ENCODE results near the gene PTPRC.

The PTPRC gene

DNA sequence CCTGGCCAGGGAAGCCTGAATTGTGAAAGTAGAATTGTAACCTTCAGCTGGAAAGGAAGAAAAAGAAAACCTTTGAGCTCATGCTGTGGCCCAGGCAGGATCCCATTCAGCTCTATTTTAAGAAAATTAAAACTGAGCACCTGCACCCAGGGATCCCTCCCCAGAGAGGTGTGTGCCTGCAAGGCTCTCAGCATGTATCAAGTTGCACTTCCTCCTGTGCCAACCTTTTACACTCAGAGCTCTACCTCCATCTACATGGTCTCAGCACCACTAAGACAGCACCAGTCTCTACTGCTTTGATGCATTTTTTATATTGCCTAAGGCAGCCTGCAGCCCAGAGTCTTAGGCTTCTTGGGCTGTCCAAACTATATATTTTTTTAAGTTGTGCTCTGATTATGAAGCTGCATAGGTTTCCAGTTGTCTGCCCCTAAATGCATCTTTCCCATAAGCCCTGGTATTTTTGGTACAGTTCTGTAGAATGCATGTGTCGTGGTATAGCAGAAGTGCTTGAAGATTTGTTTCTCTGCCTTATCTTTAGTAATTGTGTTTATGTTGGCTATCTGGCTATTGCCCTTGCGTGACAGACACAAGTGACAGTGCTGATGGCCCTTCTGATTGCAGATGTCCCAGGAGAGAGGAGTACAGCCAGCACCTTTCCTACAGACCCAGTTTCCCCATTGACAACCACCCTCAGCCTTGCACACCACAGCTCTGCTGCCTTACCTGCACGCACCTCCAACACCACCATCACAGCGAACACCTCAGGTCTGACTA lies 63.1 kb downstream of the PTPRC start:
- DNase-seq (ENCODE audit: low spot score): no peak

DNA sequence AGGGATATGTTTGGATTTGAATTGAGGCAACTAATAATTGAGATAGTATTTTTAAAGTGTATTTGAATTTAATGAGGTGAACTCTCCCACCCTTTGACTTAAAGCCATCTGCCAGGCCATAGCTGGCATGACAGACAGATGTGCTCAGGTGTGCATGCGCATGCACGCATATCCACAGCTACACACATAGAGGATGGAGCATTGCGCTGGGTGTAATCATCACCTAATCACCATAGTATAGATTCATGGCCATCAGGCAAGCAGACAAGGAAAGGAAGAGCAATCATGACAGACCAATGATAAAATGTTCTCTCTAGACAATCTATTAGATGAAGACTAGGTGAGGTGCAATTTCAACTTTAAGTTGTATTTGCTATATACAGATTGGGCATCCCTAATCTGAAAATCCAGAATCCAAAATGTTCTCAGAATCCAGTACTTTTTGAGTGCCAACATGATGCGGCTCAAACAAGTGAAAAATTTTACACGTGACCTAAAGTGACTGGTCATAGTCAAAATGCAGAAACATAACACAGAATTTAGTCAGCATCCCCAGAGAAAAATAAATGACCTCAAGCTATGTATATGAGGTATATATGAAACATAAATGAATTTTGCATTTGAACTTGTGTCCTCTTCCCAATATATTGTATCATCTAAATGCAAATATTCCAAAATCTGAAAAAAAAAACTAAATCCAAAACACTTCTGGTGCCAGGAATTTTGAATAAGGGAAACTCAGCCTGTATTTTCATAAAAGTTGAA lies 70.1 kb downstream of the PTPRC start:
- no peak for DNase-seq (ENCODE audit: low spot score)

DNA sequence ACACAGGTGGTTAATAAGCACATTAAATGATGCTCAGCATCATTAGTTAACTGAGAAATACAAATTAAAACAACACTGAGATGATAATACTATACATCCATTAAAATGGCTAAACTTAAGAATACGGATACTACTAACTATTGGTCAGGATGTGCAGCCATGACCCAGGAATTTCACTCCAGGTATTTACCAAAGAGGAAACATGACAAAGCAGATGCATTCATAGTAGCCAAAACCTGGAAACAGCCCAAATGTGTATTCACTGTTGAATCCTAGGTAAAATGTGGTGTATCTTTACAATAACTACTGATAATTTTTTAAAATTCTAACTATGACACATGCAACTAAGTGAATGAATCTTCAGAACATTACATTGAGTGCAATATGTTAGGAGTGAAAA lies 73.0 kb downstream of the PTPRC start:
- DNase-seq (ENCODE audit: low spot score): no peak

DNA sequence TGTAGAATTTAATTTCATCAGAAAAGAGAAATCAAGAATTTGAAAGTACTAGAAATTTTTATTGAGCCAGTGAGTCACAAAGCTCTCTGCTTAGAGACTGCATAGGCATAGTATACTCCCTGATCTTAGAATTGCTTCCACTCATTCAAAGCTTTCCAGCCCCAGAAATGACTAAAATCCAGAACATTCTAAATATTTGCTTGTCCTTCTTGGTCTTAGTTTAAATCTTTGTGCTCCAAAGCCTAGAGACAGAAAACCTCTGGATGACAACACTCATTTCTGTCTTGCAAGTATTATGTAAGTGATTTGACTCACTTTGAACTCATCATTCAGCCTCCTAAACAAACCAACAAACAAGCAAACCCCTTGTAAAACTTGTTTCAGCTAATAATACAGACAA lies 74.2 kb downstream of the PTPRC start:
- no peak for DNase-seq (ENCODE audit: low spot score)

DNA sequence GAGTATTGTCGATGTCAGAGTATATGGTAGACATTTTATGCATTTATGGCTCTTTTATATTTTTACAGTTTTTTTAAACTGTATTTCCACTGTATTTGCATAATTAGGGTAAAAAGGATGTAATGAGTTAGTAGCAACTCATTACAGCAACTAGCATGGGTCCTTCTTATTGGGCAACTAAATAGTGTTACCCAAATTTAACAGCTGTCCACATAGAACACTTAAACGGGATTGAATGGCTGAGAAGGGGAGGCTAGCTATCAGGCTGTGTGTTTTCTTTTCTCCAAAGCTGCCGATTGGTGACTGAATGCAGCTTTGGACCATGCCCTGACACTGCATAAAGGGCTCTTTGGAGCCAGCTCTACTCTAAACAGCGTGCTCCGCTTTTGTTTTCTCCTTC lies 75.4 kb downstream of the PTPRC start:
- no peak for DNase-seq (ENCODE audit: low spot score)

DNA sequence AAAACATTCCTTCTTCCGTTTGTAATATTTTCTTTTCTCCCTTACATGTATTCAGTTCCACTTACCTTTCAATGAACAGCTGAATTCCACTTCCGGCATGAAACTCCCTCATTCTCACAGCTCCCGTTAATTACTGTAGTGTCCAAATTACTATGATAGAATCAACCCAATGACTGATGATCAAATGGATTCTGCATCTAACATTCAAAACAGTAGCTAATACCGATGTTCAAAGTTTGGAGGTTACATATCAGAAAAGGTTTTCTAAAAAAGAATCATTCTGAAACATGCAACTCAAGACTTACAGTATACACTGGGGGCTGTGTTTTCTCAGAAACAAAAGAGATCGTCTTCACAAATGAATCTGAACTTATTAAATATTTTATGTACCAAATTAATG lies 77.2 kb downstream of the PTPRC start:
- no peak for DNase-seq (ENCODE audit: low spot score)

DNA sequence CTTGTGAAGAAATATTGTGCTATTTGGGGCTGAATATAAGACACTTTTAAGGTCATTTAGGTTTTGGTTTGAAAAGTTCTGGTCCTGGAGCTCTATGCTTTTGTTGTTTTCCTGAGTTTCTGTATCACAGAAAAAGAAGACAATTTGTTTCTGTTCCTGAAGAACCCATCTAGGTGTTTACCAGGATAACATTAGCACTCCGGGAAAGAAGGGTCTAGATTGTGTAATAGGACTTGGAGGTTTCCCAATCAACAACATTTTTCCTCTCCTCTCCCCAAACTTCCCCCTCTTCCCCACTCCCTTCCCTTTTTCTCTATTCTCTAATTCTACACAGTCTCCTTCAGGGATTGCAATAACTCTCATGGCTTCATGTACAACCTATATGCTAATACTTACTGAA lies 78.7 kb downstream of the PTPRC start:
- DNase-seq (ENCODE audit: low spot score): no peak

DNA sequence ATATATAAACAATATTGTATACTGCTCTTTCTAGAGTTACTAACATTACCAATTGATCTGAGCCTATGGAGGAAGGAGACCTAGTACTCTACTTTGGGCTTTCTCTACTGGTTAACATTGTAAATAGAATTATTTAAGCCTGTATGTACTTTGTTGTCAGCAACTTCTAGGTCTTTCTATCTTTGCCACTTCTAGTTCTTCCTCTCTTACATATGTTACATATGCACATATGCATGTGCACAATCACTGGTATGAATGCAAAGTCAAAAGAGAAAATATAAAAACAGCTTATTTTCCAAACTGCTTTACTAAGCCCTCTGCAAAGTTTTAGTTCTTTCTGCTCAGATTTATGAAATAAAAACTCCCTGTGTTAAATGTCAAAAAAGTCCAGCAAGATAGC lies 84.3 kb downstream of the PTPRC start:
- no peak for DNase-seq (ENCODE audit: low spot score)

DNA sequence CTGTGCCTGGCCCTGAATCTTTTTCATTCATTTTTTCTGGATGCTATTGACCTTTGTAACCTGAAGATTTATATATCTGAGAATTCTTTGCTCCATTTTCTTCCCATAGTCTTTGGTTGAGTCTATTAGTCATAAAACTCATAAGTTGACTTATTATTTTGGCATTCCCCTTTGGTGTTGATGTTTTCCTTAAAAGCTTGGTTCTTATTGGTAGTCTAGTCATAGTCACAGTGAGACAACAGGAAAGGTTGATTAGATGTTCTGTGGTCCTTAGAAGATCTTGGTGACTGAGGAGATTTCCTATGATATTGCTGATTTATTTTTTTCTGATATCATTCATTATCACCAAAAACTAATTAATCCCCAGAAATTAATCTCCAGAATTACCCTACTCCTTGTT lies 86.2 kb downstream of the PTPRC start:
- DNase-seq (ENCODE audit: low spot score): no peak

DNA sequence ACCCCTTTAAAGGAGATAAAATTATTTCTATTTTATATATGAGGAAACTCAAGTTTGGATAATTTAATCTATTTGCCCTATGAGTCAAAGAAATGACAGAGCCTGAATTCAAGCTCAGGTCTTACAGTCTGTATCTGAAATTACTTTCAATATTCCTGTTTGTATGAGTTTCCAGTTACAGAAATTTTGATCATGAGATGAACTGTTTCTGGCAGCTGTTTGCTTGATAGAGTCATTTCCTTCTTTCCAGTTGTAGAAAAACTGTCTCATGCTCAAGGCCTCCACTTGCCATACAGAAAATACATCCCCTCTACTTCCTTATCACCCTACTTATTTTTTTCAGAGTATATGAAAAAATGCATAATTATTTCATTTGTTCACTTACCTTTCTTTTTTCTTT lies 87.6 kb downstream of the PTPRC start:
- DNase-seq (ENCODE audit: low spot score): no peak

DNA sequence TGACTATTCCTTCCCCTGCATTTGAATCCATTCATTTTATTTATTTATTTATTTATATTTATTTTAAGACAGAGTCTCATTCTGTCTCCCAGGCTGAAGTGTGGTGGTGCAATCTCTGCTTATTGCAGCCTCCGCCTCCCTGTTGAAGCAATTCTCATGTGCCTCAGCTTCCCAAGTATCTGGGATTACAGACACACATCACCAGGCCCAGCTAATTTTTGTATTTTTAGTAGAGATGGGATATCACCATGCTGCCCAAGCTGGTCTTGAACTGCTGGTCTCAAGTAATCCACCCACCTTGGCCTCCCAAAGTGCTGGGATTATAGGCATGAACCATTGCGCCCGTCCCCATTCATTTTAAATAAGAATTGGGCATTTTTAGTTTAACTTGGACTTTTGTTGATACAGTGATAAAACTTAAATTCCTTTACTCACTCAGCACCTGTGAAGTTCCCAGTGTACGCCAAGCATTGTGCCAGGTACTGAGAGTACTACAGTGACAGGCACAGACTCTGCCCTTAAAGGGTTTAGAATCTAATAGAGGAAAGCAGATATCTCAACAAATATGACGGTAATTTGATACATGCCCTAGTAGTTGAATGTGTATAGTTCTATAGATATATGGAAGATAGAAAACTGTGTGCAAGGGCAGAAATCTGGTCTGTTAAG lies 90.5 kb downstream of the PTPRC start:
- DNase-seq (ENCODE audit: low spot score): no peak

DNA sequence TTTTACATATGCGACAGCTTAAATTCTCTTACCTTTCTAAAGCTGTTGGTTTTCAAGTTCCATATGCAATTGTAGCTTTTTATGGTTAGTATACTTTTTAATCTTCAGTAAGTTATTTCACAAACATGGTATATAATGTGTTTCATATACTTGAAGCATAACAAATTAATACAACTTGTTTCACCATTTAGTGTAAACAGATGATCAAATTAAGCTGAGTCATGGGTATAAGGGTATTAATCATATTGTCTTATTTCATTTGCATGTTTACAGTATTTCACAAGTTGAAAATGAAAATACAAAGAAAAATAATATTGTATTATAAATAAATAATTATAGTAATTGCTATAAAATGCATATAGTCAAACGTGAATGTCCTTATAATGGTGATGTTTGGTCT lies 92.1 kb downstream of the PTPRC start:
- DNase-seq (ENCODE audit: low spot score): no peak

DNA sequence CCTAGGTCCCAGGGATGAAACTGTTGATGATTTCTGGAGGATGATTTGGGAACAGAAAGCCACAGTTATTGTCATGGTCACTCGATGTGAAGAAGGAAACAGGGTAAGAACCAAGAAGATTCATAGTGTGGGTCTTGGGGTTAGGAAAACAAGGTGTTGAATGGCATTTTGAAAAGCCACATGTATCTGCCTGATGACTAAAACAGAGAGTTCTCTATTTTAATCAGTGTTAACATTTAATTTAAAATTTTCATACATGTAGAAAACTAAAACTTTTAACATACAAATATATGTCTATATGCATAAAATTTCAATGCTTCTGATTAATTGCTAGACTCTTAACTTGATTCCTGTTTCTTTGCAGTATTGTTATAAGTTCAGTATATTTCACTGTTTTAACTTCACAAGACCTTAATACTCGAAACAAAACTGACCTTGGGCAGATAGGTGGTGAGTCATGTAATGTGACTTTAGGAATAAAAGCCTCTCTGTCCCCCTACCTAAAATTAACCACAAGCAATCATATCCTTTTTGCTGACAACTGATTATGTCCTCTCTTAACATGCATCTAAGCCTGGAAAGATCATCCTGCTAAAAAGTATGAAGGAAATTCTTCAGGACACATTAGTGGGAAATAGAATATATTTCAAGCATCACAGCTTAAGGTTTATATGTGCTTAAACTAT lies 95.6 kb downstream of the PTPRC start:
- DNase-seq (ENCODE audit: low spot score): no peak

DNA sequence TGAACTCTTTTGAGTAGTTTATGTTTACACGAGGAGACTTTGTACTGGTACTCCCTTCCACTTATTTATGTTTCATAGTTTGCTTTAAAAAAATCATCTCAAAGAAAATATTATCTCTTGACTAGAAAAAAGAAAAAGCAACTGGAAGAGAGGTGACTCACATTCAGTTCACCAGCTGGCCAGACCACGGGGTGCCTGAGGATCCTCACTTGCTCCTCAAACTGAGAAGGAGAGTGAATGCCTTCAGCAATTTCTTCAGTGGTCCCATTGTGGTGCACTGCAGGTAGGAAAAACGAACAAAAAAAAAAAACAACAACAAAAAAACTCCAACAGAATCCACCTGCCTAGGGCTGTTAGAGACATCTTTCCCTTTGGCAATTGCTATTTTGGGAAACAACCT lies 102.9 kb downstream of the PTPRC start:
- no peak for DNase-seq (ENCODE audit: low spot score)

DNA sequence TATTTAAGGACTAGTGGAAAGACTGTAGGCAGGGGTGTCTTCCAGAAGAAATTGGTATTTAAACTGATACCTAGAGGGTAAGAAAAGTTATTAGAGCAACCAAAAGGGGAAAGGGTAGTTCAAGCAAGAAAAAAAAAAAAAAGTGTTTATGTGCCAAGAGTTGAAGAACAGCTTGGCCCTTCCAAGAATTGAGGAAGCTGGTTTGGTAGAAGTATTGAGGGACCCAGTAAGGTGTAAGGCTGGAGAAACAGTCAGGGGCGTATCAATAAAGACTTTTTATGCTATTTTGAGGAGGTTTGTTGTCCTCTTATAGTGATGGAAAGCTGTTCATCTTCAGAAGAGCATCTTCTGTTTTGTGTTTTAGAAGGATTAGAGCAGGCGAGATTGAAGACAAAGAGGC lies 108.3 kb downstream of the PTPRC start:
- no peak for DNase-seq (ENCODE audit: low spot score)

DNA sequence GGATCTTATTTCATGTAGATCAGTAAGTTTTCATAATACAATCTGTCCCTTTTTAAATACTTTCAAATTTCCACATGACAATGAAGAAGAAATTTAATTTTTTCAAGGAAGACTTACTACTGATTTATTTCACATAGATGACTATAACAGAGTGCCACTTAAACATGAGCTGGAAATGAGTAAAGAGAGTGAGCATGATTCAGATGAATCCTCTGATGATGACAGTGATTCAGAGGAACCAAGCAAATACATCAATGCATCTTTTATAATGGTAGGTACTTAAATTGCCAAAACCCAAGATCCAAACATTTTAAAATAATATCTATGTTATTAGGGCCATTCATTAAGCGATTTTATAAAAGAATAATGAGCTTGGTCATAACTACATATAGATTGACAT lies 110.4 kb downstream of the PTPRC start:
- DNase-seq (ENCODE audit: low spot score): no peak

DNA sequence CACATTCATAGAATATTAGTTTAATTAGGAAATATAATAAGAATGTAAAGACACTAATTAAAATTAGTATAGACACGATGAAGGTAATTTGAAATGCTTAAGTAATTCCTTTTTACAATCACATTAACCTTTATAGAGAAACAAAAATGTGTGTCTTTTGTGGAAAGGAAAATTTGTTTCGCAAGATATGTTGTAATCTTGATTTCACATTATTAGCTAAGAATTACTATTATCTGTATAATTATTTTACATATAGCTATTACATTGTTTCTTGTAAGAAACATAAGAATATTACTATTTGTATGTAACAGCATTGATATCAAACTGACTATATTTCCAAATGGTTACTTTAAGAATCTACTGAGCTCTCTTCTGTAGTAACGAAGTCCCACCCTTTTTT lies 111.2 kb downstream of the PTPRC start:
- no peak for DNase-seq (ENCODE audit: low spot score)

DNA sequence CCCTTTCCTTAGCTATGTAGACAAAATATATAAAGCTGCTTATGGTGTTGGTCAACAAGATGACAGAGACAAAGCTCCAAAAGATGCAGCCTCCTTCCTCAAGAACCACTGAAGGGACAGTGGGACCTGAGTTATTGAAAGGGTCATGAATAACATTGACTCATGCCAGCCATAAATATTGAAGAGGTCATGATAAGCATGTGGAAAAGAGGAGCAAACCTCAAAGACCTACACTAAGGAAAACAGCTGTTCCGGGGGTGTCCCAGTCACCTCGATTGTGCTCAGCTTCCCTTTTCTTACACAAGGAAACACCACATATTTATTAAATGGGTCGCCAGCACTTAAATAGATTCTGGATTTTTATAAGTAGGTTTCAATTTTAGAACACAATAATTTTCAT lies 112.9 kb downstream of the PTPRC start:
- no peak for DNase-seq (ENCODE audit: low spot score)

DNA sequence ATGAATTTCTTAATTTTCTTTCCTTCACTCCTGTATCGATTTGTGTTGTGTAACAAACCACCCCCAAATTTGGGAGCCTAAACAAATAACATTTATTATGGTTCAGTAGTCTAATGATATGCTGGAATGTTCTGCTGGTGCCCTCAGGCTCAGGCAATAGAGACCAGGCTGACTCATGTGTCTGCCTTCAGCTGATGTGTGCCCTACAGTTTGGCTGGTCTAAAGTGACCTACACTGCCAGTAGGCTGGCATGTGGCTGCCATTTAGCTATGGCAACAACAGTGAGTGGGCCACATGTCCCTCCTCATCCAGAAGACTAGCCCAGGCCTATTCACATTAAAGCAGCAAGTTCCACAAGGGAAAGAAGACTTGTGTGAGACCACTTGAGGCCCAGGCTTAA lies 115.8 kb downstream of the PTPRC start:
- no peak for DNase-seq (ENCODE audit: low spot score)

DNA sequence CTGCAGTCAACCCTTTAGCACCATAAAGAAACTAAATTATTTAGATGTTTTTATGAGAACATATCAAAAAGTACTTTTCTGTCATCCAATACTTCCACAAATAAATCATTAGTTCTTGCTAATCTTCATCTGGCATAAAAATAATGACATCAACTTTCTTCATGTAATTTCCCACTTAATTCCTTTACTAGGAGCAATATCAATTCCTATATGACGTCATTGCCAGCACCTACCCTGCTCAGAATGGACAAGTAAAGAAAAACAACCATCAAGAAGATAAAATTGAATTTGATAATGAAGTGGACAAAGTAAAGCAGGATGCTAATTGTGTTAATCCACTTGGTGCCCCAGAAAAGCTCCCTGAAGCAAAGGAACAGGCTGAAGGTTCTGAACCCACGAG lies 116.9 kb downstream of the PTPRC start:
- DNase-seq (ENCODE audit: low spot score): no peak

DNA sequence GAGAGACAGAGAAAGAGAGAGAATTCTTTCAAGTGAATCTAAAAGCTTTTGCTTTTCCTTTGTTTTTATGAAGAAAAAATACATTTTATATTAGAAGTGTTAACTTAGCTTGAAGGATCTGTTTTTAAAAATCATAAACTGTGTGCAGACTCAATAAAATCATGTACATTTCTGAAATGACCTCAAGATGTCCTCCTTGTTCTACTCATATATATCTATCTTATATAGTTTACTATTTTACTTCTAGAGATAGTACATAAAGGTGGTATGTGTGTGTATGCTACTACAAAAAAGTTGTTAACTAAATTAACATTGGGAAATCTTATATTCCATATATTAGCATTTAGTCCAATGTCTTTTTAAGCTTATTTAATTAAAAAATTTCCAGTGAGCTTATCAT lies 117.6 kb downstream of the PTPRC start:
- no peak for DNase-seq (ENCODE audit: low spot score)

DNA sequence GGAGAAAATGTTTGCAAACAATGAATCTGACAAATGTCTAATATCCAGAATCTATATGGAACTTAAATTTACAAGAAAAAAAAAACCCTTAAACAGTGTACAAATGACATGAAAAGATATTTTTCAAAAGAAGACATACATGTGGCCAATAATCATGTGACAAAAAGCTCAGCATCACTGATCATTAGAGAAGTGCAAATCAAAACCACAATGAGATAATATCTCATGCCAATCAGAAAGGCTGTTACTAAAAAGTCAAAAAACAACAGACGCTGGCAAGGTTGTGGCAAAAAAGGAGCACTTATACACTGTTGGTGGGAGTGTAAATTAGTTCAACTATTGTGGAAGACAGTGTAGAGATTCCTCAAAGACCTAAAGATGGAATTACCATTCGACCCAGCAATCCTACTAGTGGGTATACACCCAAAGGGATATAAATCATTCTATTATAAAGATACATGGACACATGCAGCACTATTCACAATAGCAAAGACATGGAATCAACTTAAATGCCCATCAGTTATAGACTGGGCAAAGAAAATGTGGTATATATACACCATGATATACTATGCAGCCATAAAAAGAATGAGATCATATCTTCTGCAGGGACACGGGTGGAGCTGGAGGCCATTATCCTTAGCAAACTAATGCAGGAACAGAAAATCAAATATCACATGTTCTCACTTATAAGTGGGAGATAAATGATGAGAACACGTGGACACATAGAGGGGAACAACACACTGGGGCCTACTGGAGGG lies 123.2 kb downstream of the PTPRC start:
- DNase-seq (ENCODE audit: low spot score): peak; percentile 31
